MM.1S (cell line): ENCODE data around the gene ELF3.
"Not testable (repeated sequence)": the region's sequence is repeated elsewhere in the genome, so short reads cannot be mapped to it uniquely, and the experiment has no call there.

ENCODE experiments used
- DNase-seq: peaks from one replicate; pipeline ENCODE4 v3.0.0-alpha.2; 2015
- H2AFZ ChIP-seq: fragments of 300-600 bp; sonication (generic); 2 replicates; pipeline ENCODE4 v1.6.0; 2016; ENCODE audit warnings: antibody characterized with exemption, low read length
- H3F3A ChIP-seq: fragments of 300-600 bp; sonication (generic); 2 replicates; pipeline ENCODE4 v1.6.1; 2016; ENCODE audit warnings: mild to moderate bottlenecking, antibody characterized with exemption, low read length, moderate library complexity, mixed read lengths; ENCODE audit not compliant: insufficient read depth
- H3K27ac ChIP-seq: fragments of 300-600 bp; sonication (generic); 2 replicates; pipeline ENCODE4 v1.5.1; 2016; ENCODE audit warnings: mild to moderate bottlenecking, low read length
- H3K27me3 ChIP-seq: fragments of 300-600 bp; sonication (generic); replicated peaks from 2 replicates; pipeline ENCODE4 v1.6.0; 2016; ENCODE audit warnings: low read length; ENCODE audit not compliant: insufficient read depth
- H3K36me3 ChIP-seq: fragments of 300-600 bp; sonication (generic); replicated peaks from 2 replicates; pipeline ENCODE4 v1.6.1; 2016; ENCODE audit warnings: mild to moderate bottlenecking, low read length, mixed read lengths; ENCODE audit not compliant: insufficient read depth
- H3K4me1 ChIP-seq: fragments of 300-600 bp; sonication (generic); 2 replicates; pipeline ENCODE4 v1.6.1; 2016; ENCODE audit warnings: low read length, mixed read lengths
- H3K4me2 ChIP-seq: fragments of 300-600 bp; sonication (generic); 2 replicates; pipeline ENCODE4 v1.6.0; 2016; ENCODE audit warnings: low read depth, low read length
- H3K4me3 ChIP-seq: fragments of 300-600 bp; sonication (generic); 2 replicates; pipeline ENCODE4 v1.5.1; 2016; ENCODE audit warnings: low read length, mixed read lengths
- H3K79me2 ChIP-seq: fragments of 300-600 bp; sonication (generic); 2 replicates; pipeline ENCODE4 v1.6.1; 2016; ENCODE audit warnings: mixed run types, low read length, mixed read lengths
- H3K9ac ChIP-seq: fragments of 300-600 bp; sonication (generic); 2 replicates; pipeline ENCODE4 v1.6.1; 2016; ENCODE audit warnings: low read length, mixed read lengths
- H3K9me2 ChIP-seq: fragments of 300-600 bp; sonication (generic); replicated peaks from 2 replicates; pipeline ENCODE4 v1.6.1; 2016; ENCODE audit warnings: mild to moderate bottlenecking, low read length, mixed read lengths; ENCODE audit not compliant: insufficient read depth
- H3K9me3 ChIP-seq: fragments of 300-600 bp; sonication (generic); replicated peaks from 2 replicates; pipeline ENCODE4 v1.6.1; 2016; ENCODE audit warnings: mild to moderate bottlenecking, low read length, mixed read lengths; ENCODE audit not compliant: insufficient read depth
- H4K20me1 ChIP-seq: fragments of 300-600 bp; sonication (generic); 2 replicates; pipeline ENCODE4 v1.6.1; 2016; ENCODE audit warnings: mild to moderate bottlenecking, low read length, moderate library complexity, mixed read lengths; ENCODE audit not compliant: insufficient read depth
- CTCF ChIP-seq: fragments of 300-600 bp; sonication (generic); IDR thresholded peaks from 2 replicates; pipeline ENCODE4 v1.5.1; 2016; ENCODE audit warnings: antibody characterized with exemption, low read length, mixed read lengths
- EZH2 ChIP-seq: fragments of 300-600 bp; sonication (generic); optimal IDR thresholded peaks from 2 replicates; pipeline ENCODE3; 2017; ENCODE audit warnings: low read depth, mild to moderate bottlenecking, antibody characterized with exemption, low read length, mixed read lengths
- EZH2phosphoT487 ChIP-seq: fragments of 300-600 bp; sonication (generic); IDR thresholded peaks from 2 replicates; pipeline ENCODE4 v1.6.1; 2018; ENCODE audit warnings: antibody characterized with exemption, low read length

The ELF3 gene

GRCh38 chr1:202047977-202048376 is 37.6 kb downstream of the ELF3 start:
- no peaks in the 10 kb centered on the region for H3K79me2 ChIP-seq
- H4K20me1 ChIP-seq, result no peaks in the 10 kb centered on the region
- H3K4me1 ChIP-seq, result no peaks in the 10 kb centered on the region
- no peak overlapping the region for H3K9ac ChIP-seq
- H3K36me3 ChIP-seq, result no peaks in the 10 kb centered on the region
- no peak for DNase-seq
- H3K4me2 ChIP-seq, result no peak overlapping the region
- H3K27me3 ChIP-seq, result no peaks in the 10 kb centered on the region
- TF ChIP-seq EZH2phosphoT487 (no peak), CTCF (no peak), EZH2 (no peak)
- no peak overlapping the region for H3K4me3 ChIP-seq
- H3K9me2 ChIP-seq, result no peaks in the 10 kb centered on the region
- H3K27ac ChIP-seq, result no peak overlapping the region
- H3F3A ChIP-seq, result no peaks in the 10 kb centered on the region
- H2AFZ ChIP-seq, result no peak overlapping the region
- no peaks in the 10 kb centered on the region for H3K9me3 ChIP-seq

- Histone ChIP-seq H3K27me3 (no peaks in the 10 kb centered on the region), H3K9me3 (no peaks in the 10 kb centered on the region), H3K4me2 (no peak overlapping the region), H3K4me3 (no peak overlapping the region), H3K9me2 (no peaks in the 10 kb centered on the region), H3K79me2 (no peaks in the 10 kb centered on the region), H3F3A (no peaks in the 10 kb centered on the region), H4K20me1 (no peaks in the 10 kb centered on the region), H3K27ac (no peak overlapping the region), H3K36me3 (no peaks in the 10 kb centered on the region), H3K9ac (no peak overlapping the region), H2AFZ (no peak overlapping the region), H3K4me1 (no peaks in the 10 kb centered on the region)
- no peak for TF ChIP-seq EZH2phosphoT487
- TF ChIP-seq CTCF, result no peak
- no peak for TF ChIP-seq EZH2
- no peak for DNase-seq
Observed at GRCh38 chr1:202049129-202049528, 38.7 kb downstream of the ELF3 start.

- Histone ChIP-seq H3K27ac (no peak overlapping the region), H3K36me3 (no peaks in the 10 kb centered on the region), H4K20me1 (no peaks in the 10 kb centered on the region), H3K79me2 (no peaks in the 10 kb centered on the region), H3K9me3 (no peaks in the 10 kb centered on the region), H3K9ac (no peak overlapping the region), H2AFZ (no peak overlapping the region), H3K9me2 (no peaks in the 10 kb centered on the region), H3F3A (no peaks in the 10 kb centered on the region), H3K4me1 (no peaks in the 10 kb centered on the region), H3K4me3 (no peak overlapping the region), H3K27me3 (no peaks in the 10 kb centered on the region), H3K4me2 (no peak overlapping the region)
- no peak for DNase-seq
- TF ChIP-seq CTCF, result no peak
- TF ChIP-seq EZH2phosphoT487, result no peak
- TF ChIP-seq EZH2, result no peak
Observed at GRCh38 chr1:202054094-202054493, 43.7 kb downstream of the ELF3 start.

- H3K4me2 ChIP-seq, H3F3A ChIP-seq, H3K36me3 ChIP-seq, H3K4me3 ChIP-seq, DNase-seq, H3K27me3 ChIP-seq, H3K4me1 ChIP-seq, H3K9me3 ChIP-seq, H4K20me1 ChIP-seq, H3K27ac ChIP-seq, H3K79me2 ChIP-seq, H3K9ac ChIP-seq, H2AFZ ChIP-seq, H3K9me2 ChIP-seq: not testable (repeated sequence)
Observed at GRCh38 chr1:202054673-202055072, 44.3 kb downstream of the ELF3 start.
